ENCODE measurements around the gene PIMREG.
A peak's percentile ranks its signal among the peaks of the same experiment; 100 is the strongest.

PIMREG gene

DNA sequence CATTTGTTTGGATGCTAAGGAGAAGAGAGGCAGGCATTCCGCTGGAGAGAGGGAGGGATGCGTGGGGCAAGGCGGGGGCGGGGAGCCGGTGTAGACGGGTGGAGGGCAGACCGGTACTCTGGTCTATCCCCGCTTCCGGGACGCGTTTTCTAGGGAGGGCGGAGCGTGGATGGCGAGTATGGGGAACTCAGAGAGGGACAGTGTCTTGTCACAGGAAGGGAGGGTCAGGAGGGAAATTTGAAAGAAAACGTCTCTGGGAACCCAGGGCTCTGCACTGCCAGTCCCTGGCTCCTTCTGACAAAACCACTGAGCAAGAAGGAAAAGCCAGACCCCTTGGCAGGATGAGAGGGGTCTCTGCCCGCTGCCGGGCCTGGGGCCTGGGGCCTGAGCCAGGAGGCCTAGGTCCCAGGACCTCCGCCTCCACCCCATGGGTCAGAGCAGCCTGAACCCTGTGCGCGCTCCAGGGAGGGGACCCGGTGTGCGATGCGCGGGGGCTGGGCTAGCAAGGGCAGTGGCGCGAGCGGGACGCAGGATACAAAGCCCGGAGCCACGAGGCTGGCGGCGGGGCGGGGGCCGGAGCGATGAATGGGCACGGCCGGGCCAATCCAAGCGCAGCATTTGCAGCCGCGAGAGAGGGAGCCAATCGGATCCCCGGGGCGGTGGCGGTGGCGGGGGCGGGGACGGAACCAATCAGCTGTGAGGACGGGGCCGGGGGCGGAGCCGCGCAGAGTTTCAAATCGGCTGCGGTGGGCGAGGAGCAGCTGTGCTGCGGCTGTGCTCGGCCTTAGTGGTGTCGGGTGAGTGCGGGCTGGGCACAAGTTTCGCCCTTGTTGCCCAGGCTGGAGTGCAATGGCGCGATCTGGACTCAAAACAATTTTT is at the start of gene PIMREG (continued):
- TF ChIP-seq ZNF670 (tag by site-specific recombination; IDR thresholded peaks at IDR 0.05; ENCODE audit: low read depth) (no peak), SCRT2 (tag by site-specific recombination; IDR thresholded peaks at IDR 0.05) (no peak), ZBTB8A (tag by site-specific recombination; IDR thresholded peaks at IDR 0.05) (no peak; the same call in 1 of the 2 replicates), ZNF37A (tag by site-specific recombination; IDR thresholded peaks at IDR 0.05) (no peak), ZNF514 (tag by site-specific recombination; IDR thresholded peaks at IDR 0.05) (no peak), MYNN (tag by site-specific recombination; IDR thresholded peaks at IDR 0.05; ENCODE audit: borderline replicate concordance) (no peak), HOXC10 (CRISPR knock-in tag; IDR thresholded peaks at IDR 0.05) (peak; percentile 86; the same call in 1 of the 2 replicates), ZNF2 (tag by site-specific recombination; IDR thresholded peaks at IDR 0.05) (peak; percentile 35; the same call in 1 of the 2 replicates), ZNF600 (tag by site-specific recombination; IDR thresholded peaks at IDR 0.05) (peak; percentile 85), ZNF558 (tag by site-specific recombination; IDR thresholded peaks at IDR 0.05) (no peak), KLF1 (tag by site-specific recombination; IDR thresholded peaks at IDR 0.05) (peak; percentile 27; the same call in 1 of the 2 replicates), ZNF658 (tag by site-specific recombination; IDR thresholded peaks at IDR 0.05) (no peak), ZNF354C (tag by site-specific recombination; IDR thresholded peaks at IDR 0.05; ENCODE audit: borderline replicate concordance, low read depth) (no peak), ZSCAN30 (tag by site-specific recombination; IDR thresholded peaks at IDR 0.05) (peak; percentile 61; the same call in 1 of the 2 replicates), ZNF202 (tag by site-specific recombination; IDR thresholded peaks at IDR 0.05; ENCODE audit: borderline replicate concordance) (no peak), ZFP69B (tag by site-specific recombination; IDR thresholded peaks at IDR 0.05) (peak; percentile 64), ZNF24 (tag by site-specific recombination; IDR thresholded peaks at IDR 0.05) (peak; percentile 68), SALL2 (tag by site-specific recombination; IDR thresholded peaks at IDR 0.05; ENCODE audit: borderline replicate concordance) (no peak), ZNF560 (tag by site-specific recombination; IDR thresholded peaks at IDR 0.05; ENCODE audit: borderline replicate concordance) (no peak), ZFP3 (tag by site-specific recombination; IDR thresholded peaks at IDR 0.05; ENCODE audit: low read depth) (no peak), ZNF423 (tag by site-specific recombination; IDR thresholded peaks at IDR 0.05) (no peak), ZNF155 (tag by site-specific recombination; IDR thresholded peaks at IDR 0.05) (no peak)
- TF ChIP-seq, protein P1, sequence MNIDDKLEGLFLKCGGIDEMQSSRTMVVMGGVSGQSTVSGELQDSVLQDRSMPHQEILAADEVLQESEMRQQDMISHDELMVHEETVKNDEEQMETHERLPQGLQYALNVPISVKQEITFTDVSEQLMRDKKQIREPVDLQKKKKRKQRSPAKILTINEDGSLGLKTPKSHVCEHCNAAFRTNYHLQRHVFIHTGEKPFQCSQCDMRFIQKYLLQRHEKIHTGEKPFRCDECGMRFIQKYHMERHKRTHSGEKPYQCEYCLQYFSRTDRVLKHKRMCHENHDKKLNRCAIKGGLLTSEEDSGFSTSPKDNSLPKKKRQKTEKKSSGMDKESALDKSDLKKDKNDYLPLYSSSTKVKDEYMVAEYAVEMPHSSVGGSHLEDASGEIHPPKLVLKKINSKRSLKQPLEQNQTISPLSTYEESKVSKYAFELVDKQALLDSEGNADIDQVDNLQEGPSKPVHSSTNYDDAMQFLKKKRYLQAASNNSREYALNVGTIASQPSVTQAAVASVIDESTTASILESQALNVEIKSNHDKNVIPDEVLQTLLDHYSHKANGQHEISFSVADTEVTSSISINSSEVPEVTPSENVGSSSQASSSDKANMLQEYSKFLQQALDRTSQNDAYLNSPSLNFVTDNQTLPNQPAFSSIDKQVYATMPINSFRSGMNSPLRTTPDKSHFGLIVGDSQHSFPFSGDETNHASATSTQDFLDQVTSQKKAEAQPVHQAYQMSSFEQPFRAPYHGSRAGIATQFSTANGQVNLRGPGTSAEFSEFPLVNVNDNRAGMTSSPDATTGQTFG (tag by site-specific recombination; IDR thresholded peaks at IDR 0.05; ENCODE audit: borderline replicate concordance) = no peak
- TF ChIP-seq, protein P2, sequence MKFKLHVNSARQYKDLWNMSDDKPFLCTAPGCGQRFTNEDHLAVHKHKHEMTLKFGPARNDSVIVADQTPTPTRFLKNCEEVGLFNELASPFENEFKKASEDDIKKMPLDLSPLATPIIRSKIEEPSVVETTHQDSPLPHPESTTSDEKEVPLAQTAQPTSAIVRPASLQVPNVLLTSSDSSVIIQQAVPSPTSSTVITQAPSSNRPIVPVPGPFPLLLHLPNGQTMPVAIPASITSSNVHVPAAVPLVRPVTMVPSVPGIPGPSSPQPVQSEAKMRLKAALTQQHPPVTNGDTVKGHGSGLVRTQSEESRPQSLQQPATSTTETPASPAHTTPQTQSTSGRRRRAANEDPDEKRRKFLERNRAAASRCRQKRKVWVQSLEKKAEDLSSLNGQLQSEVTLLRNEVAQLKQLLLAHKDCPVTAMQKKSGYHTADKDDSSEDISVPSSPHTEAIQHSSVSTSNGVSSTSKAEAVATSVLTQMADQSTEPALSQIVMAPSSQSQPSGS (tag by site-specific recombination; IDR thresholded peaks at IDR 0.05; ENCODE audit: low read depth) = no peak
- TF ChIP-seq, protein P3, sequence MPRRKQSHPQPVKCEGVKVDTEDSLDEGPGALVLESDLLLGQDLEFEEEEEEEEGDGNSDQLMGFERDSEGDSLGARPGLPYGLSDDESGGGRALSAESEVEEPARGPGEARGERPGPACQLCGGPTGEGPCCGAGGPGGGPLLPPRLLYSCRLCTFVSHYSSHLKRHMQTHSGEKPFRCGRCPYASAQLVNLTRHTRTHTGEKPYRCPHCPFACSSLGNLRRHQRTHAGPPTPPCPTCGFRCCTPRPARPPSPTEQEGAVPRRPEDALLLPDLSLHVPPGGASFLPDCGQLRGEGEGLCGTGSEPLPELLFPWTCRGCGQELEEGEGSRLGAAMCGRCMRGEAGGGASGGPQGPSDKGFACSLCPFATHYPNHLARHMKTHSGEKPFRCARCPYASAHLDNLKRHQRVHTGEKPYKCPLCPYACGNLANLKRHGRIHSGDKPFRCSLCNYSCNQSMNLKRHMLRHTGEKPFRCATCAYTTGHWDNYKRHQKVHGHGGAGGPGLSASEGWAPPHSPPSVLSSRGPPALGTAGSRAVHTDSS (tag by site-specific recombination; IDR thresholded peaks at IDR 0.05) = no peak
- TF ChIP-seq, protein P4, sequence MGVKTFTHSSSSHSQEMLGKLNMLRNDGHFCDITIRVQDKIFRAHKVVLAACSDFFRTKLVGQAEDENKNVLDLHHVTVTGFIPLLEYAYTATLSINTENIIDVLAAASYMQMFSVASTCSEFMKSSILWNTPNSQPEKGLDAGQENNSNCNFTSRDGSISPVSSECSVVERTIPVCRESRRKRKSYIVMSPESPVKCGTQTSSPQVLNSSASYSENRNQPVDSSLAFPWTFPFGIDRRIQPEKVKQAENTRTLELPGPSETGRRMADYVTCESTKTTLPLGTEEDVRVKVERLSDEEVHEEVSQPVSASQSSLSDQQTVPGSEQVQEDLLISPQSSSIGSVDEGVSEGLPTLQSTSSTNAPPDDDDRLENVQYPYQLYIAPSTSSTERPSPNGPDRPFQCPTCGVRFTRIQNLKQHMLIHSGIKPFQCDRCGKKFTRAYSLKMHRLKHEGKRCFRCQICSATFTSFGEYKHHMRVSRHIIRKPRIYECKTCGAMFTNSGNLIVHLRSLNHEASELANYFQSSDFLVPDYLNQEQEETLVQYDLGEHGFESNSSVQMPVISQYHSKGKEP (tag by site-specific recombination; IDR thresholded peaks at IDR 0.05) = no peak
- TF ChIP-seq, protein P5, sequence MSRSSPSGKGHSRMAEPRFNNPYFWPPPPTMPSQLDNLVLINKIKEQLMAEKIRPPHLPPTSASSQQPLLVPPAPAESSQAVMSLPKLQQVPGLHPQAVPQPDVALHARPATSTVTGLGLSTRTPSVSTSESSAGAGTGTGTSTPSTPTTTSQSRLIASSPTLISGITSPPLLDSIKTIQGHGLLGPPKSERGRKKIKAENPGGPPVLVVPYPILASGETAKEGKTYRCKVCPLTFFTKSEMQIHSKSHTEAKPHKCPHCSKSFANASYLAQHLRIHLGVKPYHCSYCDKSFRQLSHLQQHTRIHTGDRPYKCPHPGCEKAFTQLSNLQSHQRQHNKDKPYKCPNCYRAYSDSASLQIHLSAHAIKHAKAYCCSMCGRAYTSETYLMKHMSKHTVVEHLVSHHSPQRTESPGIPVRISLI (tag by site-specific recombination; IDR thresholded peaks at IDR 0.05) = no peak
- TF ChIP-seq, protein P6, sequence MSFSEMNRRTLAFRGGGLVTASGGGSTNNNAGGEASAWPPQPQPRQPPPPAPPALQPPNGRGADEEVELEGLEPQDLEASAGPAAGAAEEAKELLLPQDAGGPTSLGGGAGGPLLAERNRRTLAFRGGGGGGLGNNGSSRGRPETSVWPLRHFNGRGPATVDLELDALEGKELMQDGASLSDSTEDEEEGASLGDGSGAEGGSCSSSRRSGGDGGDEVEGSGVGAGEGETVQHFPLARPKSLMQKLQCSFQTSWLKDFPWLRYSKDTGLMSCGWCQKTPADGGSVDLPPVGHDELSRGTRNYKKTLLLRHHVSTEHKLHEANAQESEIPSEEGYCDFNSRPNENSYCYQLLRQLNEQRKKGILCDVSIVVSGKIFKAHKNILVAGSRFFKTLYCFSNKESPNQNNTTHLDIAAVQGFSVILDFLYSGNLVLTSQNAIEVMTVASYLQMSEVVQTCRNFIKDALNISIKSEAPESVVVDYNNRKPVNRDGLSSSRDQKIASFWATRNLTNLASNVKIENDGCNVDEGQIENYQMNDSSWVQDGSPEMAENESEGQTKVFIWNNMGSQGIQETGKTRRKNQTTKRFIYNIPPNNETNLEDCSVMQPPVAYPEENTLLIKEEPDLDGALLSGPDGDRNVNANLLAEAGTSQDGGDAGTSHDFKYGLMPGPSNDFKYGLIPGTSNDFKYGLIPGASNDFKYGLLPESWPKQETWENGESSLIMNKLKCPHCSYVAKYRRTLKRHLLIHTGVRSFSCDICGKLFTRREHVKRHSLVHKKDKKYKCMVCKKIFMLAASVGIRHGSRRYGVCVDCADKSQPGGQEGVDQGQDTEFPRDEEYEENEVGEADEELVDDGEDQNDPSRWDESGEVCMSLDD (tag by site-specific recombination; IDR thresholded peaks at IDR 0.05) = peak; percentile 86

Data from HEK293 (cell line).